G401 (cell line): ENCODE measurements around the gene ANTKMT. TPM values are rescaled to one million over a fixed set of nuclear protein-coding genes. Genes with fewer than 3 reads are reported as not detected.

Experiments used
- DNase-seq: peaks from one replicate; pipeline ENCODE4 v3.0.0-alpha.2; 2015; ENCODE audit warnings: low spot score
- in situ Hi-C: cut with HindIII; loops from 2 replicates; pipeline ENCODE4 v1.10.0; 2016; ENCODE audit warnings: low sequenced_read_pairs, mixed read lengths
- total RNA-seq: library from RNA; depleted of rRNA; stranded (reverse); fragments of >200 nt; shearing (Covaris generic); gene quantifications from 2 replicates; pipeline ENCODE4 v1.2.3, GENCODE V29; 2014

Gene ANTKMT
- total RNA-seq, 1 experiment from 2014 or later: 47.6 TPM

DNA sequence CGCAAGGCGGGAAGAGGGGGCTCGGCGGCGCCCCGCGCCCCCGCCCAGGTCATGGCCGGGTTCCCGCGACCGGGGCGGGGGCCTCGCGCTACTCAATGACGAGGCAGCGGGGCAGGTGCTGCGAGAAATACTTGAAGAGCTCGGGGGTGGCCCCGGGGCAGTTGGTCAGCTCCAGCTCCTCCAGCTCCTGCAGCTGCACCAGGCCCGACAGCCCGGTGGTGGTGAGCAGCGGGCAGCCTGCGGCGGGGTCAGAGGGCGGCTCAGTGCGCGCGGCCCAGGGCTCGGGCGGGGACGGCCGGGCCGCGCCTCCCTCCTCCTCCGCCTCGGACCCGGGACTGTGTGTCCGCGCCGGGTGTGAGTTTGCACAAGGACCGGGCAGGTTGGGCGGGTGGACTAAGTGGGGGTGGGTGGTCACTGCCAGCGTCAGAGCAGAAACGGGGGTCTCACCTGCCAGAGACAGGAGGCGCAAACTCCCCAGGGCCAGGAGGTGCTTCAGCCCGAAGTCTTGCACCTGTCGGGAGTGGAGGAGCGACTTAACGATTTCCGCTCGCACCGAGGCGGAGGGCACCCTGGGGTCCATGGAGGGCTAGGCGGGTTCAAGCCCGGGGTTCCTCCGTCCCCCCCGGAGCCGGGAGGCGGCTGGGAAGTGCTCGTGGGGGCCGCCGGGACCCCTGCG, 26.6 kb upstream of the ANTKMT start:
- in situ Hi-C loops: no loop called here
- no peak for DNase-seq

DNA sequence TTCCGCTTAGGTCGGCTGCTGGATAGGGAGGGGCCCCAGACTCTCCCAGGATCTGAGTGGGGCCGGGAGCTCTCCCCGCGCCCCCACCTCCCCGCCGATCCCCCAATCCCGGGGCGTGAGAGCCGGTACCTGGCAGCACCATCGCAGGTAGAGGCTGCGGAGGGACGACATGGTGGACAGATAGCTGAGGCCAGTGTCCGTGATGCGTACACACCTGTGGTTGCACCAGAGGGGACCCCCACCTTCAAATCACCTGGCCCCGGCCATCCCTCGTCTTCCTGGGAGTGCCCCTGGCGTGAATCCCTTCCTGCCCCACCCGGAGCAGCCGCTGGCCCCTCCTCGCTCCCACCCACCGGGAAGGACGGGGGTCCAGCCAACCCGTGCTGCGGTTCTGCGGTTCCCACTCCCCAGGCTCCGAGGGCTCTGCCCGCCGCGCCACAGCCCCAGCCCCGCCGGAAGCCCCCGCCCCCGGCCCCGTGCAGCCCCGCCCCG, 26.0 kb upstream of the ANTKMT start:
- in situ Hi-C loops: no loop called here
- DNase-seq: no peak

DNA sequence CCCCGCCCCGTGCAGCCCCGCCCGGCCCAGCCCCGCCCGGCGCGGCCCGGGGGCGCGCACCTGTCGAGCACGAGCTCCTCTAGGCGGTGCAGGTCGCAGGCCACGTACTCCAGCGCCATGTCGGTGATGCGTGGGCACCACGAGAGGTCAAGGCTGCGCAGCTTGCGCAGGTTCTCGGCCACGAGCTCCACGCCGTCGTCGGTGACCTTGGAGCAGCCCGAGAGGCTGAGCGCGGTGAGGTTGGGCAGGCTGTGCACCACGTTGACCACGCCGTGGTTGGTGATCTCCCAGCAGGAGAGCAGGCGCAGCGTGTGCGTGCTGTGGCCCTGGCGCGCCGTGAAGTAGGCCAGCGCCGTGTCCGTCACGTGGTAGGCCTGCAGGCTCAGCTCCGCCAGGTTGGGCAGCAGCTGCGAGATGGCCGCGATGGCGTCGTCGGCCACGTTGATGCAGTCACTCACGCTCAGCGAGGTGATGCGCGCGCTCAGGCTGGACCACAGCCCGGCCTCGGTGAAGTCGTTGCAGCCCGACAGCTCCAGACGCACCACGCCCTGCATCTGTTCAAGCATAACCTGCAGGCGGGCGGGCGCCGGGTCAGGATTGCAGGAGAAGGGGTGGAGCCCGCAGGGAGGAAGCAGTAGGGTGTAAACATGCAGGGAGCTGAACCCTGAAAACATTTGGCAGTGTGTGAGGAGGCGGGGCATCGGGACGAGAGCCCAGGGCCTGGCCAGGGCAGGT, 25.4 kb upstream of the ANTKMT start:
- peak; percentile 71 for DNase-seq
- in situ Hi-C loops: no loop called here

DNA sequence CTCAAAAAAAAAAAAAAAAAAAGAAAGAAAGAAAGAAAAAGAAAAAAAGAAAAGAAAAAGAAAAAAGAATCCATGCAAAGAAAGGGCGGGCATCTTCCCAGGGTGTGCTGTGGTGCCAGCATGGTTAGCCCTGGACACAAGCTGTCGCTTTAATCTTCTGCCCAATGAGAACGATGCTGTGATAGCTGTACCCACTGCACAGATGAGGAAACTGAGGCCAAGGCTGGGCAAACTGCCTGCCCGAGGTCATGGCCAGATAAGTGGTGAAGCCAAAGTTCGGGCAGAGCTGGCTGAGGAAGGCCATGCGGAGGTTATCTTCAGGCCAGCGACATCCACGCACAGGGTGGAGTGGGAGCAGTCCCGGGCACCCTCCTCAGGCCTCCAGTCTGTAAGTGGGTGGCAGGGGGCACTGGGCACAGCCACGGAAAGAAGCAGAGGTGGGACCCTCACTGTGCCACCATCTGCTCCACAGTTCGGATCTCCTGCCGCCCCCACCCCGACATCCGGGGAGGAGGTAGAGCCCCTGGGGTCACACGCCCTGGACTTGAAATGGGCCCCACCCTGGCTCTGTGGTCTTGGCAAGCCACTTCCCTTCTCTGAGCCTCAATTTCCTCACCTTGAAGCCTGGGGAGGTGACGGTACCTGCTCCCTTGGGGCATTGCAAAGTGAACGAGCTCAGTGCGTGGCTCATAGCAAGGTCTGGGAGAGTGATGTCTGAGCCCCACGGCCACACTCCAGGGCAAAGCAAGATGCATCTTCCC, 21.9 kb upstream of the ANTKMT start:
- in situ Hi-C loops: no loop called here
- no peak for DNase-seq

DNA sequence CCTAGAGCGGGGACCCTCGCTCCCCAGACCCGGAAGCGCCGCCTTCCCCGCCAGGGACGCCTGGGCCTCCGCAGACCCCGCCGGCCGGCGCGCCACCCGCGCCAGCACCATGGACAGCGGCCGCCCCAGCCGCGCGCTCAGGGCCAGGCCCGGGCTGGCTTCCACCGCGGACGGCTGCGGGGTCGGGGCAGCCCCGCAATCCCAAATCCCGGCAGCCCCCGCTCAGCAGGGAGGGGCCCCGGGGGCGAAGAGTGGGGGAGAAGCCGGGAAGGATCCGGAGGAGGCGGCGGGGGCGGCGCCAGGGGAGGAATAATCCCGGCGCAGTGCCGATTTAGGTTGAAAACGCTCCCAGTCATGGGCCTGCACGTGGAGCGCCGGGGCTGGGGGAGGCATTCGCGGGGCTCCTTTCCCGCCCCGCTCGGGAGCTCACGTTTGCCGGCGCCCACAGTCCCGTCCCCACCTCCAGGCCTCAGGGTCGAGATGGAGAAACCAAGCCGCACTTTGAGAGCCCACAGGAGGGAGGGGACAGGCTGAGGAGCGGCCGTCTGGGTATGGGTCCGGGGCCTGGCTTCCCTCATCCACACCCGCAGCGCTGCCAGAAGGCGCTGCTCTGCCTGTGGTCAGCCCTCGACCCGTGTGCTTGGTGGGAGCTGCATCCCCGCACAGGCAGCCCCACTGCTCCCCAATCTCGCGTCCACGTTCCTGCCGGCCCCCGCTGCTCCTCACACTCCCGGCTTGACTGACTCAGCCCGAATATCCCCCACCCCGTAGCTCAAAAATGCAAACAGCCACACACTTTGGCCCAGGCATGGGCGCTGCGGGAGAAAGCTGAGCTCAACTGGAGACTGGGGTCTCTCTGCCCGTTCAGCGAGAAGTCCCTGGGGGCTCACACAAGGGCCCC, 20.0 kb upstream of the ANTKMT start:
- in situ Hi-C loops: loop anchor here (25.0 kb wide), 1 partner anchor 161 kb away; no protein-coding TSS in a partner anchor
- DNase-seq: no peak

DNA sequence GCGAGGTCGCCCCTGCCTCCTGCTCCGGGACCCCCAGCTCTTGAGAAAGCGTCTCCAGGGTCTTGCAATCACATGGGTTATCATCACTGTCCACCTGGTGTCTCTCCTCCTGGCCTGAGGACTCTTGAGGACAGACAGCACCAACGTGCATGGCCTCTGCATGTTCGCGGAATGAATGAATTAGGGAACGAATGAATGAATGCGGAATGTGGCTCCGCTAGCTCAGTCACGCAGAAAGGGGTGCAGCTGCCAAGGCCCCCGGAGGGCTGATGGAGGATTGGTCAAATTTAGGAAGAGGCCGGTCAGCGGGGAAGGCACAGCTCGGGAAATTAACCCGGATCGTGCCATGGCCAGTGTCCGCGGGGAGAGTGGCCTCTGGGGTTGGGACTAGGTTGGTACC, 18.6 kb upstream of the ANTKMT start:
- no peak for DNase-seq
- in situ Hi-C loops: loop anchor here (25.0 kb wide), 1 partner anchor 160 kb away; no protein-coding TSS in a partner anchor

DNA sequence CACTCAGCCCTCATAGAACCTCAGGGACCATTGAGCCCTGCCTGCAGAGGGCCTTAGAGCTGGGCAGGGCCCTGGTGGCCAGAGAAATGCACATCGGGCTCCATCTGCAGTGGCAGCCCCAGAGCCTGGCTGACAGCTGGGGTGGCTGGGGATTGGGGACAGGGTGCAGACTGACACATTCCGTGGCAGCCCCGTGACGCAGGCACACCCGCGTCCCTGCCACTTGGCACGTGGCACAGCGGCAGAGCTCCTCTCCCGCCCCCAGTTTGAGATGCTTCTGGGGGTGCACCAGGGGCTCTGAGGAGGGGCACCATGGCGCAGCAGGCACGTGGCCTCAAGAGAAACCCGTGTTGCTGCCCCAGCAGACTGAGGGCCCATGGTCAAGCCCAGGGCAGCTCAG, 17.5 kb upstream of the ANTKMT start:
- no peak for DNase-seq
- in situ Hi-C loops: loop anchor here (25.0 kb wide), 1 partner anchor 159 kb away; no protein-coding TSS in a partner anchor

DNA sequence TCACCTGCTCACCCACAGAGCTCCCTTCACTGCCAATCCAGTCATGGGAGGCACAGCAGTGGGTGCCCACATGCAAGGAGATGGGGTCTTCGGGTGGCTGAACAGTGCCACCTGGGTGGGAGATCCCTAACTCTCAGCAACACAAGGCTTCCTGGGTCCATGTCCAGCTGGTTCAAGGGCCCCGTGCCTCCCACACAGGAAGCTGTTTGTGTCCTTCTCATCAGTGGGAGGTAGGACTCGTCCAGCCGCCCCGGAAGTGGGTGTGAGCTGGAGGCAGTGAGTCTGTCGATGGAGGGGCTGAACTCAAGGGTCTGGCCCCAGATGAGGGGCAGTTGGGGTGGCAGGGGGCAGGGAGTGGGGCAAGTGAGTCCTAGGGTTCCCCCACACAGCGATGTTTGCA, 16.9 kb upstream of the ANTKMT start:
- no peak for DNase-seq
- in situ Hi-C loops: loop anchor here (25.0 kb wide), 1 partner anchor 158 kb away; no protein-coding TSS in a partner anchor

DNA sequence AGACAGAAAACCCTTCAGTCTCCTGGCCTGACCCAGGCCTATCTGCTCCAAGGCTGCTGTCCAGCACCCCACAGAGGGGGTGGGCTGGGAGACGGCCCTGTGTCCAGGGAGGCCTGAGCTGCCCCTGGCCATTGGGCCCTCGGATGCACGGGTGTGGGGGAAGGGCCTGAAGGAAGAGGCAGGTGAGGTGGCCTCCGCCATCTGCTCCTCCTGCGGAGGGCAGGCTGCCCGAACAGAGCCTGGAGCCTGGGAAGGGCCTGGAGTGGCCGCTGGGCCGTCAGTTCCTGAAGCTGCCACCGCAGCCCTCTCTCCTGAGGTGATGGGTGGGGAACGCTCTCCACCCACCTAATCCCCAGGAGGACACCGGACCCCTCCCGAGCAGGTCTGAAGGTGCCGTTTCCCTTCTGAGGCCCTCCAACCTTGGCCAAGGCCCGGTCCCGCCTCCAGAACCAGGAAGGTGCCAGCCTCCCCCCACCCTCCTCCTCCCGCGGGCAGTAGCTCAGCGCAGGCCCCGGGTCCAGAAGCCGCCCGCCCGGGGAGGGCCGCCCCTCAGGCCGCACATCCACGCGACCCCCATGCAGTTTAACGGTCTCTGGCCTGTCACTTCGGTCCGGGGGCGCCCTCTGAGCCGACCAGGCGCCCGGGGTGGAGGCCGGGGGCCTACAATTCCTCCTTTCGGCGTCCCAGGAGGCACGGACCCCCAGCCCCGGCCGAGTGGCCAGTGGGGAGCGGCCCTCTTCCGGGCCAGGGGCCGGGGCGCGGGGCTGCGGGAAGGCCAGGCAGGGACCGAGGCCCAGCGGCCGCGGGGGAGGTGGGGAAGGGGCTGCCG, 16.2 kb upstream of the ANTKMT start:
- in situ Hi-C loops: loop anchor here (25.0 kb wide), 1 partner anchor 158 kb away; no protein-coding TSS in a partner anchor
- peak; percentile 84 for DNase-seq

DNA sequence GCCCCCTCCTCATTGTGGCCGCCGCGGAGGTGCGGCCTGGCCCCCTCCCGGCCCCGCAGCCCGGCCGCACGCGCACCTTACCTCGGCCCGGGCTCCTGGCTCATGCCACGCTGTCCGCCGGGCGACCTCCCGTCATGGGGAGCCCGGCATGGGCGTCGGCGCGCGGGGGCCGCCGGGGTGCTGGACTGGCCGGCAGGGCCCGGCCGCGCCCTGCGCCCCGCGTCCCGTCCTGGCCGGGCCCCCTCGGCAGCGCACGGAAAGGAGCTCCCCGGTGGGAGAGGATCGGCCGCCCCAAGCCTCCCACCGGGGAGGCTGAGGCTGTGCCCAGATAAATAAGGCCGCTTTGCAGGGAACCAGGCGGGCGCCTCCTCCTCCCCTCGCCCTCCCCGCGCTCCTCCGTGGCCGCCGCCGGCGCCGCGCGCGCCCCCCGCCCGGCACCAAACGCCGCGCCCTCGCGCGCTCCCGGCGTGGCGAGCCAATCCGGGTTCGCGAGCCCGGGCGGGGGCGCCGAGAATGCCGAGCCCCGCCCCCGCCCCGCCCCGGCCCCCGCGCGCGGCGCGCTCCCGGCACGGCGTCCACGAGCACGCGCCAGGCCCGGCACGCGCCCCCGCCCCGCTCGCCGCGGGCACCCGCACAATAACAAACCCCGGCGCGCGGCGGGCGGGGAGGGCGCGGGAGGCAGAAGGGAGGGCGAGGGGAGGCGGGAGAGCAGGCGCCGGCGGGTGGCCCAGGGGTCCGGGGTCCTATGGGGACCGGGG, 15.3 kb upstream of the ANTKMT start, which contains the start of gene FBXL16:
FBXL16 (minus strand) TSS at position 371 of the 758 bp plus-strand sequence. CDS start 8,396 bp downstream, outside the sequence.
- in situ Hi-C loops: loop anchor here (25.0 kb wide), 1 partner anchor 157 kb away; no protein-coding TSS in a partner anchor
- peak; percentile 79 for DNase-seq

DNA sequence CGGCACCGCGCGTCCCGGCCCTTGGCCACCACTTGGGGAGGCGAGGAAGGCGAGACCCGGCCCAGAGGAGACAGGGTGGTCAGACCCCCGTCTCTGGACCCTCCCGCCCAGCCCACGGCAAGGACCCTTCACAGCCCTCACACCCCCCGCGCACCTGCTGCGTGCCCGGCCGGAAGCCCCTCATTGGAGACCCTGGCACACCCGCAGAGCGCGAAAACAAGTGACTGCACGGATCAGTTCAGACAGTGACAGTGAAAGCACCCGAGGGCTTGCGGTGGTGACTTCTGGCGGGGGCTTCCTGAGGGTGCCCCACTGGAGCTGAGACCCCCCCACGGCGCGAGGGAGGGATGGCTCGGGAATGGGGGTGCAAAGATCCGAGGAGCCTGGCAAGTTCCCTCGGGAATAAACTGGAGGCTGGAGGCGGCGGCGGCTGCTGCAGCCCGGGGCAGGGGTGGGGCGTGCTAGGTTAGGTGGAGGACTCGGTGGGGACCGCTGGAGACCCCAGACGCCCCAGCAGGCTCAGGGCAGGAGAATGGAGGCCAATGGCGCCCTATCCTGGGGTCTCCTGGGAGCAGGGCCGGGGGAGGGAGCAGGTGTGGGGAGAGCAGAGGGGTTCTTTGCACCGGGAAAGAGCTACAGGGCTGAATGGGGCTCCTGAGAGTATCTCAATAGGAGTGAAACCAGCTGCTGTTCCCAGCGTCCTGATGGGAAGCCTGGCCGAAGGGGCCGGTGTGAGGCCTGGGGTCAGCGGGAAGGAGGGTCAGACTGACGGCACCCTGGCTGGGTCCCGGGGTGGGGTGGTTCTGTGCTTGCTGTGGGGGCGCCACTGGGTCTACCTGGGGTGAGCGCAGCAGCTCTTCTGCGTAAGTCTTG, 14.5 kb upstream of the ANTKMT start:
- in situ Hi-C loops: loop anchor here (25.0 kb wide), 1 partner anchor 156 kb away; no protein-coding TSS in a partner anchor
- DNase-seq: no peak

DNA sequence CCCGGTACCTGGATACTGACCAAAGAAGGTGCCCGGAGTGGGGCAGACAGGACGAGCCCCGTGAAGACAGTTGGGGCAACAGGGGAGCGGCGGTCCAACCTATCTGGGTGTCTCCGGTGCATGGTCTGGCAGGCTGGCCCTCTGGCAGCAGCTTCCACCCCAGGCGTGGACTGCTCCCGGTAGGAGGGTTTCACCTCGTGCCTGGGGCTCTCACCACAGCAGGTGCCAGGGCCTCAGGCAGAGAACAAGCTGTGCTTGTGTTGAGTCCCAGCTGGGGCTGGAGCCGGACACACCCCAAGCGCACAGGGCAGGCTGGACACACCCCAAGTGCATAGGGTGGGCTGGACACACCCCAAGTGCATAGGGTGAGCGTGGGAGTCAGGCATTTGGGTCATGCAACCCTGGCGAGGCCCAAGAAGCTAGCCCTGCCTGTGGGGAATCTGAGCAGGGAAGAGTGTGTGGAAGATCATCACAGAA, 13.8 kb upstream of the ANTKMT start:
- in situ Hi-C loops: loop anchor here (25.0 kb wide), 1 partner anchor 155 kb away; no protein-coding TSS in a partner anchor
- no peak for DNase-seq

DNA sequence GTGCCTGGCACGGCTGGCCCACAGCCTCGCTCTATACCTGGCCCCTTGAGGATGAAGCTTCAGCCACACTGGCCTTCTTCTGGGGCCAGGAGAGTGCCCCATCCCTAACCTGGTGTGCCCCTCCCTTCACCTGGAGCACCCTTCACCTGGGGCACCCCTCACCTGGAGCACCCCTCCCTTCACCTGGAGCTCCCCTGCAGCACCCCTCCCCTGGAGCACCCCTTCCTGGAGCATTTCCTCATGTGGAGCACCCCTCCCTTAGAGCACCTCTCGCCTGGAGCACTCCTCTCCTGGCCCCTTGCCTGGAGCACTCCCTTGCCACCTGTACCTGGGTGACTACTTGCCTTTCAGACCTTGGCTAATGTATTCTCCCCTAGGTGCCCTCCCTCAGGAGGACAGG, 12.9 kb upstream of the ANTKMT start:
- DNase-seq: no peak
- in situ Hi-C loops: loop anchor here (25.0 kb wide), 1 partner anchor 154 kb away; no protein-coding TSS in a partner anchor

DNA sequence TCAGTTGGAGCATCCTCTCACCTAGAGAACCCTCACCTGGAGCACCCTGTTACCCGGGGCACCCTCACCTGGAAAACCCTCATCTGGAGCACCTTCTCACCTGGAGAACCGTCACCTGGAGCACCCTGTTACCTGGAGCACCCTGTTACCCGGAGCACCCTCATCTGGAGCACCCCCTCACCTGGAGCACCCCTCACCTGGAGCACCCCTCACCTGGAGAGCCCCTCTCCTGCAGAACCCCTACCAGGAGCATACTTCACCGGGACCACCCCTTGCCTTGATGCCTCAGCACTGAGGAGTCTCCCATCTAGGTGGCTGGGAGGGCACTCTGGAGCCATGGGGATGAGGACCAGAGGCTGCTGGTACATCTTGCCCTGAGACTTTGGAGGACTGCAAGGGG, 12.0 kb upstream of the ANTKMT start:
- DNase-seq: no peak
- in situ Hi-C loops: loop anchor here (25.0 kb wide), 1 partner anchor 153 kb away; no protein-coding TSS in a partner anchor
